Astrocyte (in vitro differentiated cells and primary cell): ENCODE results near the gene CD3G.

ENCODE experiments used
- CTCF ChIP-seq: IDR thresholded peaks from 2 replicates; pipeline ENCODE4 v1.5.1; 2011; ENCODE audit warnings: low read depth, mild to moderate bottlenecking, inconsistent platforms, low read length, moderate library complexity; ENCODE audit not compliant: insufficient read depth
- EZH2 ChIP-seq: IDR thresholded peaks from 2 replicates; pipeline ENCODE4 v1.6.1; 2012; ENCODE audit warnings: mild to moderate bottlenecking, low read length, inconsistent platforms; ENCODE audit not compliant: insufficient read depth

- TF ChIP-seq CTCF = no peak
- no peak for TF ChIP-seq EZH2
These were observed 33.2 kb upstream of the CD3G start for GRCh38 chr11:118310781-118311485.
